WTC11 (cell line): Measurements from ENCODE around the gene RPAIN. TPM values are rescaled to one million over a fixed set of nuclear protein-coding genes. Genes with fewer than 3 reads are reported as not detected.

Experiments
- ATAC-seq: fragments of 200-7000 bp; cut with Tn5 transposase; 2 replicates; pipeline ENCODE4 v1.10.0; 2021; ENCODE audit warnings: mild to moderate bottlenecking, moderate library complexity
- CTCF ChIA-PET: fragments of 300-600 bp; sonication (Branson Sonifier 250); formaldehyde crosslinking; loops from one replicate; lab custom pipeline; 2021; ENCODE audit warnings: antibody characterized with exemption; lab: Charles Lee
- POLR2A ChIA-PET: fragments of 350-600 bp; sonication (Branson Sonifier 250); formaldehyde crosslinking; loops from one replicate; lab custom pipeline; 2021; ENCODE audit warnings: antibody characterized with exemption; lab: Charles Lee
- DNase-seq: peaks from one replicate; pipeline ENCODE4 v3.0.0; 2021; ENCODE audit warnings: low spot score
- H3K27ac Mint-ChIP-seq: 2 replicates; pipeline ENCODE4 v1.8.0; 2021; ENCODE audit warnings: mixed read lengths
- H3K27me3 Mint-ChIP-seq: 2 replicates; pipeline ENCODE4 v1.8.0; 2021; ENCODE audit warnings: low read depth, mild to moderate bottlenecking, moderate library complexity, mixed read lengths
- H3K36me3 Mint-ChIP-seq: 2 replicates; pipeline ENCODE4 v1.8.0; 2021; ENCODE audit warnings: mixed read lengths
- H3K4me1 Mint-ChIP-seq: 2 replicates; pipeline ENCODE4 v1.8.0; 2022; ENCODE audit warnings: mixed read lengths
- H3K4me3 Mint-ChIP-seq: 2 replicates; pipeline ENCODE4 v1.8.0; 2021; ENCODE audit warnings: mild to moderate bottlenecking, moderate library complexity, mixed read lengths
- H3K9me3 Mint-ChIP-seq: 2 replicates; pipeline ENCODE4 v1.8.0; 2021; ENCODE audit warnings: mixed read lengths
- AFF4 ChIP-seq: sonication (generic); formaldehyde crosslinking; IDR thresholded peaks from 2 replicates; pipeline ENCODE4 v1.8.1; 2023; ENCODE audit warnings: mild to moderate bottlenecking, missing genetic modification reagents, borderline replicate concordance
- CBFB ChIP-seq: sonication (generic); formaldehyde crosslinking; IDR thresholded peaks from 2 replicates; pipeline ENCODE4 v1.8.1; 2022; ENCODE audit warnings: mild to moderate bottlenecking, low read depth, missing genetic modification reagents
- E2F1 ChIP-seq: sonication (generic); formaldehyde crosslinking; IDR thresholded peaks from 2 replicates; pipeline ENCODE4 v1.8.0; 2022; ENCODE audit warnings: mild to moderate bottlenecking, missing genetic modification reagents
- KAT7 ChIP-seq: sonication (generic); formaldehyde crosslinking; IDR thresholded peaks from 2 replicates; pipeline ENCODE4 v1.8.1; 2023; ENCODE audit warnings: missing genetic modification reagents, mild to moderate bottlenecking, borderline replicate concordance
- MAX ChIP-seq: sonication (generic); formaldehyde crosslinking; IDR thresholded peaks from 2 replicates; pipeline ENCODE4 v1.8.0; 2022; ENCODE audit warnings: mild to moderate bottlenecking, missing genetic modification reagents
- MYBL2 ChIP-seq: sonication (generic); formaldehyde crosslinking; IDR thresholded peaks from 2 replicates; pipeline ENCODE4 v1.8.1; 2023; ENCODE audit warnings: mild to moderate bottlenecking, moderate library complexity, missing genetic modification reagents
- NFATC4 ChIP-seq: fragments of 250-450 bp; sonication (Bioruptor Pico); IDR thresholded peaks from 2 replicates; pipeline ENCODE4 v1.9.0; 2021; ENCODE audit warnings: mild to moderate bottlenecking
- RORB ChIP-seq: fragments of 250-450 bp; sonication (Bioruptor Pico); IDR thresholded peaks from 2 replicates; pipeline ENCODE4 v1.9.0; 2021; ENCODE audit warnings: mild to moderate bottlenecking
- TP53 ChIP-seq: sonication (generic); formaldehyde crosslinking; IDR thresholded peaks from 2 replicates; pipeline ENCODE4 v1.8.1; 2023; ENCODE audit warnings: mild to moderate bottlenecking, missing genetic modification reagents
- USF2 ChIP-seq: sonication (generic); formaldehyde crosslinking; IDR thresholded peaks from 2 replicates; pipeline ENCODE4 v1.8.1; 2023; ENCODE audit warnings: mild to moderate bottlenecking, missing genetic modification reagents, moderate library complexity
- ZNF121 ChIP-seq: sonication (generic); formaldehyde crosslinking; IDR thresholded peaks from 2 replicates; pipeline ENCODE4 v1.8.0; 2023; ENCODE audit warnings: missing genetic modification reagents
- ZNF396 ChIP-seq: fragments of 250-450 bp; sonication (Bioruptor Pico); IDR thresholded peaks from 2 replicates; pipeline ENCODE4 v1.8.0; 2021; ENCODE audit warnings: mild to moderate bottlenecking, moderate library complexity, borderline replicate concordance
- ZNF425 ChIP-seq: fragments of 250-450 bp; sonication (Bioruptor Pico); conservative IDR thresholded peaks from 2 replicates; pipeline ENCODE4 v1.9.0; 2021; ENCODE audit warnings: mild to moderate bottlenecking
- ZSCAN18 ChIP-seq: fragments of 250-450 bp; sonication (Bioruptor Pico); IDR thresholded peaks from 2 replicates; pipeline ENCODE4 v2.1.2; 2022; ENCODE audit warnings: mild to moderate bottlenecking, moderate library complexity
- total RNA-seq: library from RNA; stranded (reverse); gene quantifications from 3 replicates; pipeline ENCODE4 v1.2.3, GENCODE V29; 2021
- TF ChIP-seq, protein P1 (sequence below): sonication (generic); formaldehyde crosslinking; IDR thresholded peaks from 2 replicates; pipeline ENCODE4 v1.8.0; 2022; ENCODE audit warnings: missing genetic modification reagents
- TF ChIP-seq, protein P2 (sequence below): sonication (generic); formaldehyde crosslinking; IDR thresholded peaks from 2 replicates; pipeline ENCODE4 v1.8.0; 2023; ENCODE audit warnings: missing genetic modification reagents, mild to moderate bottlenecking, borderline replicate concordance
- TF ChIP-seq, protein P3 (sequence below): sonication (generic); formaldehyde crosslinking; IDR thresholded peaks from 2 replicates; pipeline ENCODE4 v1.8.0; 2023; ENCODE audit warnings: missing genetic modification reagents
- TF ChIP-seq, protein P4 (sequence below): fragments of 250-450 bp; sonication (Bioruptor Pico); IDR thresholded peaks from 2 replicates; pipeline ENCODE4 v1.9.0; 2021; ENCODE audit warnings: mild to moderate bottlenecking

Gene RPAIN
- total RNA-seq, 1 experiment from 2014 or later = 67.8 TPM

- ChIA-PET POLR2A (no interaction called here), CTCF (interaction anchor here (3.1 kb wide), 1 partner anchor 14 kb away, joined by 10 read pairs; the partner anchor contains the start of gene C1QBP)
- H3K27ac Mint-ChIP-seq = no peak overlapping the region
- H3K4me1 Mint-ChIP-seq = peaks cover 11% of the 10 kb centered on the region
- H3K27me3 Mint-ChIP-seq = no peaks in the 10 kb centered on the region
- peaks cover 66% of the 10 kb centered on the region for H3K36me3 Mint-ChIP-seq
- no peak for ATAC-seq
- H3K9me3 Mint-ChIP-seq = no peaks in the 10 kb centered on the region
- no peak overlapping the region for H3K4me3 Mint-ChIP-seq
- no peak for DNase-seq
- TF ChIP-seq, protein P1, sequence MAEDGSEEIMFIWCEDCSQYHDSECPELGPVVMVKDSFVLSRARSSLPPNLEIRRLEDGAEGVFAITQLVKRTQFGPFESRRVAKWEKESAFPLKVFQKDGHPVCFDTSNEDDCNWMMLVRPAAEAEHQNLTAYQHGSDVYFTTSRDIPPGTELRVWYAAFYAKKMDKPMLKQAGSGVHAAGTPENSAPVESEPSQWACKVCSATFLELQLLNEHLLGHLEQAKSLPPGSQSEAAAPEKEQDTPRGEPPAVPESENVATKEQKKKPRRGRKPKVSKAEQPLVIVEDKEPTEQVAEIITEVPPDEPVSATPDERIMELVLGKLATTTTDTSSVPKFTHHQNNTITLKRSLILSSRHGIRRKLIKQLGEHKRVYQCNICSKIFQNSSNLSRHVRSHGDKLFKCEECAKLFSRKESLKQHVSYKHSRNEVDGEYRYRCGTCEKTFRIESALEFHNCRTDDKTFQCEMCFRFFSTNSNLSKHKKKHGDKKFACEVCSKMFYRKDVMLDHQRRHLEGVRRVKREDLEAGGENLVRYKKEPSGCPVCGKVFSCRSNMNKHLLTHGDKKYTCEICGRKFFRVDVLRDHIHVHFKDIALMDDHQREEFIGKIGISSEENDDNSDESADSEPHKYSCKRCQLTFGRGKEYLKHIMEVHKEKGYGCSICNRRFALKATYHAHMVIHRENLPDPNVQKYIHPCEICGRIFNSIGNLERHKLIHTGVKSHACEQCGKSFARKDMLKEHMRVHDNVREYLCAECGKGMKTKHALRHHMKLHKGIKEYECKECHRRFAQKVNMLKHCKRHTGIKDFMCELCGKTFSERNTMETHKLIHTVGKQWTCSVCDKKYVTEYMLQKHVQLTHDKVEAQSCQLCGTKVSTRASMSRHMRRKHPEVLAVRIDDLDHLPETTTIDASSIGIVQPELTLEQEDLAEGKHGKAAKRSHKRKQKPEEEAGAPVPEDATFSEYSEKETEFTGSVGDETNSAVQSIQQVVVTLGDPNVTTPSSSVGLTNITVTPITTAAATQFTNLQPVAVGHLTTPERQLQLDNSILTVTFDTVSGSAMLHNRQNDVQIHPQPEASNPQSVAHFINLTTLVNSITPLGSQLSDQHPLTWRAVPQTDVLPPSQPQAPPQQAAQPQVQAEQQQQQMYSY (CRISPR knock-in tag) = no peak
- TF ChIP-seq ZNF121 (CRISPR knock-in tag) = no peak
- TF ChIP-seq MAX (CRISPR knock-in tag) = no peak
- TF ChIP-seq NFATC4 (CRISPR knock-in tag) = no peak
- no peak for TF ChIP-seq E2F1 (CRISPR knock-in tag)
- no peak for TF ChIP-seq TP53 (CRISPR knock-in tag)
- no peak for TF ChIP-seq ZNF425 (CRISPR knock-in tag)
- TF ChIP-seq, protein P2, sequence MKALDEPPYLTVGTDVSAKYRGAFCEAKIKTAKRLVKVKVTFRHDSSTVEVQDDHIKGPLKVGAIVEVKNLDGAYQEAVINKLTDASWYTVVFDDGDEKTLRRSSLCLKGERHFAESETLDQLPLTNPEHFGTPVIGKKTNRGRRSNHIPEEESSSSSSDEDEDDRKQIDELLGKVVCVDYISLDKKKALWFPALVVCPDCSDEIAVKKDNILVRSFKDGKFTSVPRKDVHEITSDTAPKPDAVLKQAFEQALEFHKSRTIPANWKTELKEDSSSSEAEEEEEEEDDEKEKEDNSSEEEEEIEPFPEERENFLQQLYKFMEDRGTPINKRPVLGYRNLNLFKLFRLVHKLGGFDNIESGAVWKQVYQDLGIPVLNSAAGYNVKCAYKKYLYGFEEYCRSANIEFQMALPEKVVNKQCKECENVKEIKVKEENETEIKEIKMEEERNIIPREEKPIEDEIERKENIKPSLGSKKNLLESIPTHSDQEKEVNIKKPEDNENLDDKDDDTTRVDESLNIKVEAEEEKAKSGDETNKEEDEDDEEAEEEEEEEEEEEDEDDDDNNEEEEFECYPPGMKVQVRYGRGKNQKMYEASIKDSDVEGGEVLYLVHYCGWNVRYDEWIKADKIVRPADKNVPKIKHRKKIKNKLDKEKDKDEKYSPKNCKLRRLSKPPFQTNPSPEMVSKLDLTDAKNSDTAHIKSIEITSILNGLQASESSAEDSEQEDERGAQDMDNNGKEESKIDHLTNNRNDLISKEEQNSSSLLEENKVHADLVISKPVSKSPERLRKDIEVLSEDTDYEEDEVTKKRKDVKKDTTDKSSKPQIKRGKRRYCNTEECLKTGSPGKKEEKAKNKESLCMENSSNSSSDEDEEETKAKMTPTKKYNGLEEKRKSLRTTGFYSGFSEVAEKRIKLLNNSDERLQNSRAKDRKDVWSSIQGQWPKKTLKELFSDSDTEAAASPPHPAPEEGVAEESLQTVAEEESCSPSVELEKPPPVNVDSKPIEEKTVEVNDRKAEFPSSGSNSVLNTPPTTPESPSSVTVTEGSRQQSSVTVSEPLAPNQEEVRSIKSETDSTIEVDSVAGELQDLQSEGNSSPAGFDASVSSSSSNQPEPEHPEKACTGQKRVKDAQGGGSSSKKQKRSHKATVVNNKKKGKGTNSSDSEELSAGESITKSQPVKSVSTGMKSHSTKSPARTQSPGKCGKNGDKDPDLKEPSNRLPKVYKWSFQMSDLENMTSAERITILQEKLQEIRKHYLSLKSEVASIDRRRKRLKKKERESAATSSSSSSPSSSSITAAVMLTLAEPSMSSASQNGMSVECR (CRISPR knock-in tag) = no peak
- no peak for TF ChIP-seq USF2 (CRISPR knock-in tag)
- TF ChIP-seq ZSCAN18 (CRISPR knock-in tag) = no peak
- no peak for TF ChIP-seq KAT7 (CRISPR knock-in tag)
- TF ChIP-seq MYBL2 (CRISPR knock-in tag) = no peak
- no peak for TF ChIP-seq AFF4 (CRISPR knock-in tag)
- TF ChIP-seq RORB (CRISPR knock-in tag) = no peak
- TF ChIP-seq ZNF396 = no peak
- TF ChIP-seq, protein P3, sequence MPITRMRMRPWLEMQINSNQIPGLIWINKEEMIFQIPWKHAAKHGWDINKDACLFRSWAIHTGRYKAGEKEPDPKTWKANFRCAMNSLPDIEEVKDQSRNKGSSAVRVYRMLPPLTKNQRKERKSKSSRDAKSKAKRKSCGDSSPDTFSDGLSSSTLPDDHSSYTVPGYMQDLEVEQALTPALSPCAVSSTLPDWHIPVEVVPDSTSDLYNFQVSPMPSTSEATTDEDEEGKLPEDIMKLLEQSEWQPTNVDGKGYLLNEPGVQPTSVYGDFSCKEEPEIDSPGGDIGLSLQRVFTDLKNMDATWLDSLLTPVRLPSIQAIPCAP (CRISPR knock-in tag) = no peak
- no peak for TF ChIP-seq CBFB
- TF ChIP-seq, protein P4, sequence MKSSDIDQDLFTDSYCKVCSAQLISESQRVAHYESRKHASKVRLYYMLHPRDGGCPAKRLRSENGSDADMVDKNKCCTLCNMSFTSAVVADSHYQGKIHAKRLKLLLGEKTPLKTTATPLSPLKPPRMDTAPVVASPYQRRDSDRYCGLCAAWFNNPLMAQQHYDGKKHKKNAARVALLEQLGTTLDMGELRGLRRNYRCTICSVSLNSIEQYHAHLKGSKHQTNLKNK (CRISPR knock-in tag) = no peak
These were observed 4.9 kb downstream of the RPAIN start for GRCh38 chr17:5424909-5425308.
